ENCODE data around the gene DMD. TPM values are rescaled to one million over a fixed set of nuclear protein-coding genes. Genes with fewer than 3 reads are reported as not detected.

DMD gene
- polyA plus RNA-seq, 1 donor from 2014 or later = 21.6 TPM

- Histone ChIP-seq H4K20me1 (ENCODE audit: insufficient read depth) (no peaks in the 10 kb centered on the region), H3K4me3 (ENCODE audit: low read length) (no peak overlapping the region), H3K79me2 (replicated peaks; ENCODE audit: insufficient read depth, low read length) (no peaks in the 10 kb centered on the region), H3K9ac (ENCODE audit: low read length) (no peak overlapping the region), H3K27ac (ENCODE audit: low read length) (no peak overlapping the region), H3K27me3 (ENCODE audit: insufficient read depth, low read depth, low read length) (no peaks in the 10 kb centered on the region), H3K9me3 (ENCODE audit: low read length) (no peaks in the 10 kb centered on the region), H3K36me3 (ENCODE audit: insufficient read depth, low read length) (no peaks in the 10 kb centered on the region), H3F3A (ENCODE audit: insufficient read depth, low read length, poor library complexity, severe bottlenecking) (no peaks in the 10 kb centered on the region), H3K4me2 (ENCODE audit: low read length) (no peak overlapping the region), H3K9me2 (ENCODE audit: insufficient read depth, low read length) (no peaks in the 10 kb centered on the region), H2AFZ (ENCODE audit: low read depth, low read length) (no peak overlapping the region)
- no peak for TF ChIP-seq CTCF (IDR thresholded peaks at IDR 0.05; ENCODE audit: poor library complexity, severe bottlenecking)
- no peak for TF ChIP-seq POLR2AphosphoS5 (IDR thresholded peaks at IDR 0.05)
- no peak for TF ChIP-seq RAD21 (conservative IDR thresholded peaks at IDR 0.05)
- no peak for TF ChIP-seq EZH2 (IDR thresholded peaks at IDR 0.05; ENCODE audit: borderline replicate concordance, insufficient read depth, low read length, poor library complexity, severe bottlenecking)
- no peak for TF ChIP-seq SMC3 (conservative IDR thresholded peaks at IDR 0.05; ENCODE audit: poor library complexity)
- TF ChIP-seq REST (IDR thresholded peaks at IDR 0.05; ENCODE audit: borderline replicate concordance) = no peak
- no peak for TF ChIP-seq MXI1 (conservative IDR thresholded peaks at IDR 0.05; ENCODE audit: poor library complexity, severe bottlenecking)
- no peak for TF ChIP-seq TAF1 (IDR thresholded peaks at IDR 0.05; ENCODE audit: low read depth)
- TF ChIP-seq EP300 (conservative IDR thresholded peaks at IDR 0.05; ENCODE audit: poor library complexity, severe bottlenecking) = no peak
Measured at GRCh38 chrX:31547416-31547815, 1663.9 kb downstream of the DMD start.

- Histone ChIP-seq H4K20me1 (ENCODE audit: insufficient read depth) (no peaks in the 10 kb centered on the region), H3K36me3 (ENCODE audit: insufficient read depth, low read length) (no peaks in the 10 kb centered on the region), H3K4me2 (ENCODE audit: low read length) (no peak overlapping the region), H3F3A (ENCODE audit: insufficient read depth, low read length, poor library complexity, severe bottlenecking) (no peaks in the 10 kb centered on the region), H3K4me3 (ENCODE audit: low read length) (no peak overlapping the region), H3K9me3 (ENCODE audit: low read length) (no peaks in the 10 kb centered on the region), H3K27me3 (ENCODE audit: insufficient read depth, low read depth, low read length) (no peaks in the 10 kb centered on the region), H3K79me2 (replicated peaks; ENCODE audit: insufficient read depth, low read length) (no peaks in the 10 kb centered on the region), H3K9me2 (ENCODE audit: insufficient read depth, low read length) (no peaks in the 10 kb centered on the region), H2AFZ (ENCODE audit: low read depth, low read length) (no peak overlapping the region), H3K27ac (ENCODE audit: low read length) (no peak overlapping the region), H3K9ac (ENCODE audit: low read length) (no peak overlapping the region)
- TF ChIP-seq MXI1 (conservative IDR thresholded peaks at IDR 0.05; ENCODE audit: poor library complexity, severe bottlenecking) (no peak), REST (IDR thresholded peaks at IDR 0.05; ENCODE audit: borderline replicate concordance) (no peak), TAF1 (IDR thresholded peaks at IDR 0.05; ENCODE audit: low read depth) (no peak), SMC3 (conservative IDR thresholded peaks at IDR 0.05; ENCODE audit: poor library complexity) (no peak), EP300 (conservative IDR thresholded peaks at IDR 0.05; ENCODE audit: poor library complexity, severe bottlenecking) (no peak), RAD21 (conservative IDR thresholded peaks at IDR 0.05) (no peak), POLR2AphosphoS5 (IDR thresholded peaks at IDR 0.05) (no peak), CTCF (IDR thresholded peaks at IDR 0.05; ENCODE audit: poor library complexity, severe bottlenecking) (no peak), EZH2 (IDR thresholded peaks at IDR 0.05; ENCODE audit: borderline replicate concordance, insufficient read depth, low read length, poor library complexity, severe bottlenecking) (no peak)
Measured at GRCh38 chrX:31546126-31546525, 1665.2 kb downstream of the DMD start.
